Measurements from ENCODE around the gene NHSL2.
"Not testable (repeated sequence)": the region's sequence is repeated elsewhere in the genome, so short reads cannot be mapped to it uniquely, and the experiment has no call there.

The NHSL2 gene

DNA sequence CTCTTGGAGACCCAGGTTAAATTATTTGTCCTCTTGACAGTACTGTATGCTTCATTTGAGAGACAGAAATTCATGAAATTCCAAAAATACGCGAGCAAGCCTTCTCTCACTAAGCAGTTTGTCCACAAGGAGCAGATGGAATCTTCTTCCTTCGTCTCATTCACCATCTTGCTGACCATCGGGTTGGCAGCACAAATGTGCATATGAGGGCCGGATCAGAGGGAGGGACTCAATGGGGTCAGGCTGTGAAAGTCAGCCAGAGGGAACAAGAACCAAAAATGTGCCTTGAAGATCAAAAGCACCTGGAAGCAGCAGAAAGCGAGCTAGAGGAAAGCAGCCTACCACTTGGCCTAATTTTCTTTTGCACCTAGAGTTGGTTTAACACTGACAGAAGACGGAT lies 16.4 kb downstream of the NHSL2 start:
- no peak for DNase-seq

GRCh38 chrX:71928856-71929255 lies 18.2 kb downstream of the NHSL2 start:
- no peak for DNase-seq

DNA sequence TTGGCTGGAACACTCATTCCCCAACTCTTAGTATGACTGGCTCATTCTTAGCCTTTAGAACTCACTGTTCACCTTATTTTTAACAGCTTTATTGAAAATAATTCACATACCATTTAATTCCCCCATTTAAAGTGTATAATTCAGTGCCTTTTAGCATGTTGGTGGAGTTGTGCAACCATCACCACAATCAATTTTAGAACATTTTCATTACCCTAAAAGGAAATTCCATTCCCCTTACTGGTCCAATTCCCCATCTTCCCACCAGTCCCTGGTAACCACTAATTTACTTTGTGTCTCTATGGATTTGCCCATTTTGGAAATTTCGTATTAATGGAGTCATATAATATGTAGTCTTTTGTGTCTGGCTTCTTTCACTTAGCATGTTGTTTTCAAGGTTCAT lies 19.7 kb downstream of the NHSL2 start:
- no peak for DNase-seq

DNA sequence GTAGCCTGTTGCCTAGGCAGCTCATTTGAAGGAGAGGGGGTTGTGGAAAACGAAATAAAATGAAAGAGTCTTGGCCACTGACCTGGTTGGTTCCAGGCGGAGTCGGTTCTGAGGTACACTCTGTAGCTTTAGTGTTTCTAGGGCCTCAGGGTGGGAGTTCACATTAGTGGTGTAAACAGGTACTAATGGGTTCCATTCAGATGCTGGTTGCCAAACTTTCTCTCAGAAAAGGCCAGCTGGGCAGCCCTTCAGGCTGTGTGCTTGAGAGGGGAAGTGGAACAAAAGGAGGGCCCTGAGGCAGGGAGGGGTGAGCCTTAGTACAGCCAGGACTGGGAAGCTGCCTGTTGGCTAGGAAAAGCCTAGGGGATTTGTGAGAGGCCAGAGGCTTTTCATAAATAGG lies 24.8 kb downstream of the NHSL2 start:
- no peak for DNase-seq

DNA sequence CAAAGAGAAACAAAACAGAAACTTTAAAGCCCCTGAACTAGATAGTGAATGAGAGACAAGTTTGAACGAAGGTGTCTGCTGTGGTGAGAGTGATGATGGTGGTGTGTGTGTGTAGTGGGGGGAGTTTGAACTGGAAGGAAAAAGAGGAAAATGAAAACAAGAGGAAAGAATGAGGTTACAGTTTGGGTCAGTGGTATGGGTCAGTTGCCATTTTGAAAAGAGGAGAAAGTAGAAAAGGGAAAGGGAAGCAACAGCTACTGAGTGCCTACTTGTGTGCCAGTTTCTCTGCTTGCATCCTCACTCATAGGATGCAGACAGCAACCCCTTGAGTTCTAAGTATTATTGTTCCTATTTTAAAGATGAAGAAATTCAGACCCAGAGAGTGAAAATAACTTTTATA lies 26.0 kb downstream of the NHSL2 start:
- DNase-seq = no peak

DNA sequence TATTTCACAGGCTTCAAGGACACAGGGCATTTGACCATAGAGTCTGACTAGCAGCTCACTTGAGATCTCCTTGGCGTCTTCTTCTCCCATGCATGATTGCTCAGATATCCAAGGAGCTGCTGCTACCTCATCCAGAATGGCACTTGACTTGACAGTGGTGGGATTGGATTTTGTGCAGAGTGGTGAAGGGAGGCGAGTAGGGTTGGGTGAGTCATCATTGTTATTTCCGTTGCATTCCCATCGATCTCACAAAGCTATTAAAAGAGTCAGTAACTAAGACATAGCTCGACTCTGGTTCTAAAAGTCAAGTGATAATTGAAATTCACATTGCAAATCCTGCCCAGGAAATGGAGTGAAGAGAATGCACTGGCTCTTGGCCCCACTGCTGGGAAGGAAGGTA lies 27.7 kb downstream of the NHSL2 start:
- DNase-seq = no peak

DNA sequence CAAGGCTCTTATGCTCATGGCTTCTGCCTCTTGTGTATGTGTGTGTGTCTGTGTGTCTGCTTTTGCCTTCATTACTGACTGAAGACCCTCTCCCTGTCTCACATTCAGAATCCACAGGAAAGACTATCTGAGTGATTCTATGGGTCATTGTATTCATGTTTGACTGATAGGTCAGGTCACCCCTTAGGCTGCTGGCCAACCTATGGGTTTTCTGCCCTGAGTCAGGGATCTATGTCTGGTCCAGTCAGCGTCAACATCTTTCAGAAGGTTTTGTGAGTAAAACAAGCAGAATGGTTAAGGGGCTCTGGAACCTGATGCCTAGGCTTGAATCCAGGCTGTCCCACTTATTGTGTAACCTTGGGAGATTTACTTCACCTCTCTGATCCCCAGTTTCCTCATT lies 30.5 kb downstream of the NHSL2 start:
- no peak for DNase-seq

GRCh38 chrX:71941776-71942175 lies 31.1 kb downstream of the NHSL2 start:
- no peak for DNase-seq

DNA sequence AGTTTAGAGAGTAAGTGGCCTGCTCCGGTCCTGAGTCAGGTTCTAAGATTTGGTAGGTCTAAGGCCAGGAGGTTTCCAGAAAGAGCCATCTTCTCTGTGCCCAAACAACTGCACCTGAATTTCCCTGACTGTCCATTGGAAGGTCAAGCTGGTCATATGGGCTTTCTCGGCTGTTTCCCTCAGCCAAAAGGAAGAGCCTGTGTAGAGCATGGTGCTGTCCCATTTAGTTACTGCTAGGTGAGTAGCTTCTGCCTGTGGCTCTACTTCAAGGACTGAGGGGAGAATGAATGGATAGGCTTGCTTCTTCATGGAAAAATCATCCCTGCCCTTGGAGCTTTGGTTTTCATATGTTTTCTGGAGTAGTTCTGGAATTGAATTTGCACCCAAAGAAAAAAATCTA lies 33.7 kb downstream of the NHSL2 start:
- DNase-seq = no peak

GRCh38 chrX:71945237-71945805 lies 34.7 kb downstream of the NHSL2 start:
- no peak for DNase-seq

GRCh38 chrX:71949363-71949762 lies 38.7 kb downstream of the NHSL2 start:
- DNase-seq = no peak

- DNase-seq = no peak
These were observed 39.3 kb downstream of the NHSL2 start for GRCh38 chrX:71949844-71950445.

DNA sequence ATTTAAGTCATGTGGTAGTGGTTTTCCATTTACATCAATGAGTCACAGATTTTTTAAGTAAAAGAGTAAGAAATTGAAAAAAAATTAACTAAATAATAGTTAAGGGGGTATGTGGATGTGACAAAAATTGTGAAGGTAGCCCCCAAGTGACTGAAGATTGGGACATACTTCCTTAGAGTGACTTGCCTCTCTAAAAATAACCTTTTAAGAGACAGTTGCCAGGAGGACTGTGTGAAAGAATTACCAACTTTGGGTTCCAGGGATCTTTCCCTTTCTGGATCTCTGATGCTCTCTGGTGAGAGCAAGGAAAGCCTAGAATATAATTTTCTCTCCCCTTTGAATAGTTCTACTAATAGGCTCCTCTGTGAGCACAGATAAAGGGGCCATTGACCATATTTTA lies 42.7 kb downstream of the NHSL2 start:
- no peak for DNase-seq

DNA sequence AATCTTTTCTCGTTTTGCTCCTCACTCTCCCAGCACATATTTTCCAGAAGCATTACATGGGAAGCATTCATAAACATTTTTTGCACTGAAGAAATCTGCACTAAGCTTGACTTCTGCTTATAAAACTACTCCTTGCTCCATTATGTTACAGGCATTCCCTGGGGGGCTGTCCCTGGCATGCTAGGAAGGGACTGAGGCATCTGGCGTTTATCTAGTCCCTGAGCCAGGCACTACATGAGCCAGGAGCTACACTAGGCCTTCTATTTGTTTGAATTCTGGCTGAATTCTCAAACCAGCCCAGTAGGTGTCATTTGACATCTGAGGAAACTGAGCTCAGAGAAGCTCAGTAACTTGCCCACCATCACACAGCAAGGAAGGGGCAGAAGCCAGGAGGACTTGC lies 43.3 kb downstream of the NHSL2 start:
- no peak for DNase-seq

DNA sequence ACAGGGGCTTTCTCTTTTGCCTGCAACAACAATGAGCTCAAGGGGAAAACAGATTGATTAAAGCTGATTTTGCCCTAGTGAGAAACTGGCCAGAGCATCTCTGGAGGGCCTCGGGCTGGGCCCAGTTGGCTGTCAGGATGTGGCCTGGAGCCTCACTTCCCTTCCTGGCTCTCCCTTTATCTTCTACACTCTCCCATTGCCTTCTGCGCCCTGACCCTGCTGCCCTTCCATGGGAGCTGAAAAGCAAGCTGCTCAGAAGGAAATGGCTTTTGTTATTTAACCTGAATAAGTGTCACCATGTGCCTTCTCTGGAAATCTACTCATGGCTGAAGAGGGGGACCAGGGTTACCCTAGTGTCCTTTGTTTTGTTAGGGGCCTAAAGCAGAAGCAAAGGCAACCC lies 43.8 kb downstream of the NHSL2 start:
- no peak for DNase-seq

DNA sequence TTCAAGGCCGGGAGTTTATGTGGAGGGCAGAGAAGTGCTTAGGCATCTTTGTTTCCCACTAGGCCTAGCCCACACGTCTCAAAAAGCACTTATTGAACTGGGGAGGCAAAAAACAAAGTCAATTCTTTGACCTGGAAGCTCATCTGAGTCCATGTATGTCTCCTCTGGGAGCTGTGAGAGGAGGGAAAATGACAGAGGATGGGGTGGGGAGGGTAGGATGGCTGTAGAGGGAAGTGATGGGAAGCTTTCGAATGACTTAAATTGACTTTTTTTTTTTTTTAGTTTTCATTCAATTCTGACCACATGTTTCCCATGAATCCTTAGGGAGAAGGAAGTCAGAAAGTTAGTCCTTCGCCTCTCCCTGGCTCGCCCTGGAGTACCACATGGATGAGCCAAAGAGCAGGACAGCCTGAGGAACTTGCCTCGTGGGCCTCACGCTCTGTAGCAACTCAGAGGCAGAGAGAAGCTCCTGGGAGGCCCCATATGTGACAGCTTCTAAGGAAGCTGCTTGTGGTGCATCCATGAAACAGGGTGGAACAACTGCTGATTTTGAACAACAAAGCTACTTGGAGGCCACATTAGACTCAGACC lies 45.0 kb downstream of the NHSL2 start:
- no peak for DNase-seq

DNA sequence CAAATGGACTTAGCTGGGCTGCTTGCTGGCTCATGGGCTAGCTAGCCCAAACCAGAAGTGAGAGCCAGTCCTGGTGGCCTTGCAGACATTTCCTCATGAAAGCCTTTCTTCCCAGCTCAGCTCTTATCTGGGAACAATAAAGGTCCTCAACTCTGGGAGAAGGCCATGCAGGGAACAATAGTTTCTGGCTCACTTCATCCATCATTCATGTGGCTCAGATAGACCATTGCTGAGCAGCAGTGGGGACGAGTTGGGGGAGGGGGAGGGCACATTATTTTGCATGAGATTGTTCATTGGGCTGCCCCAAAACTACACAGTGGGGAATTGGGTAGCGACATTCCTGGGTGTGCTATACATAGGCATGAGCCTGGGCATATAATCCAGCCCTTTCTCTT lies 47.6 kb downstream of the NHSL2 start:
- DNase-seq = no peak

- DNase-seq = not testable (repeated sequence)
These were observed 53.5 kb downstream of the NHSL2 start for GRCh38 chrX:71964184-71964583.

GRCh38 chrX:71974916-71975315 lies 64.3 kb downstream of the NHSL2 start:
- no peak for DNase-seq

DNA sequence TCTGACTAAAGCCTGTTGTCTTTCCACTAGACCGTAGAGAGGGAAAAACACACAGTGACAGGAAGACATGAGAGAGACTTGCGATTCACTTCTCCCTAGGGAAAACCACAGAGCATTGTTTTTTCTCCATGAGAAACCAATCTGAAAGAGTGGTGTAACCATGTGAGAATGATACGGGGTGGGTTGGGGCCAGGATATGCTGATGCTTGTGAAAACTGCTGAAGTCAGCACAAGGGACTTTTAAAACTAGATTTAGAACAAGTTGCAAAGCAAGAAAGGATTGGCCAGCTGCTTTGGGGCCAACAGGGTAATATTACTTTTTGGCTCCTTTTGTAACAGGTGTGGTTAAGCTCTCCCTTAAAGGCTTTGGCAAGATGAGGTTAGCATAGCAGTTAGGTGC lies 66.1 kb downstream of the NHSL2 start:
- DNase-seq = no peak

GRCh38 chrX:71978164-71978563 lies 67.5 kb downstream of the NHSL2 start:
- no peak for DNase-seq

DNA sequence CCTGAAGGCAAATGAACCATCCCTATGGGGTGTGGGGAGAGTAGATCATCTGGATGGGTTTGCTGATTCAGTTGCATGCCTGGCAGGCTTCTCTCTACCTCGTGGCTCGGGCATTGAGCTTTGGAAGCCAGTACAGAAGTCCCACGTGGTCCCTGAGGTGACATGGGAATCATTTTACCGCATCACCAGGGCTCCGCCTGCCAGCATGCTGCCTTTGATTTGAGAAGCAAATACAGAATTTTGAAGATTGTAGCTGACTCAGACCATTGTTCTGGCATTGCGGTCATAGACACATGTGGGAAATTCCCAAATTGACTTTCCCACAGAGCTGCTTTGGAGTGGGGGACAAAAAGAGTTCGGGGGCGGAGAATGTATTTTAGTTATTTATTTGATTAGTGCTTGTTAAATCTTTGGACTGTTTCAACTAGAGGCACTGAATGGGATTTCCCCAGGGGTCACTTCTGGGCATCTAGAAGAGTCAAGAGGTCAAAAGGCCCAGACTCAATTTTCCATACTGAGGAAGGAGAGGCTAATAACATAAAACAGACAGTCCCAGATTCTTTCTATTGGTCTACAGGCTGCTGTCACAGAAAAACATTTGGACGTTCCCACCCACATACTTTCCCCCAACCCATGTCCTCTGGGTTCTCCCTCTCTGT lies 79.3 kb downstream of the NHSL2 start:
- no peak for DNase-seq

DNA sequence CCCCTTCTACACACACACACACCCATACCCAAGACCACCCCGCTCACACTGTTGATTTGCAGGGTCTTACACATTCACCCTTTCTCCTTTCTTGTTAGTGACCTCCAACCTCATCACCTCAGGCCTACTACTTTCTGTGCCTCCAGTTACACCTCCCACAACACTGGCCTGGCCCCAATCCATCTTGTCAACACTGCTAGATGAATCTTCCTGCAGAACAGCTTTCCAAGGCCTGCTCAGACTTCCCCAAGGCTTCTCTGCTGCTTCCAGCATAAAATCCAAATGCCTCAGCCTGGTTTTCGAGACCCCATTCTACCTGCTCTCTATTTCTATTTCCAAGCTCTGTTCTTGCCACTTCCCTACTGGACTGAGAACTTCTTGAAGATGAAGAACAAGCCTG lies 79.9 kb downstream of the NHSL2 start:
- no peak for DNase-seq

- DNase-seq = no peak
These were observed 80.5 kb downstream of the NHSL2 start for GRCh38 chrX:71991164-71991563.

GRCh38 chrX:71992711-71993110 lies 82.1 kb downstream of the NHSL2 start:
- DNase-seq = peak; percentile 61

Data from CD4-positive, alpha-beta T cell treated with Interleukin-12 subunit alpha and Interleukin-12 subunit beta, for 1 hour (primary cell).